OCI-LY7 (cell line): ENCODE measurements around the gene CNGA4.

ENCODE experiments used
- EZH2phosphoT487 ChIP-seq: fragments of 200-600 bp; sonication (generic); IDR thresholded peaks from 2 replicates; pipeline ENCODE4 v1.6.1; 2018; ENCODE audit warnings: low read depth, borderline replicate concordance, mild to moderate bottlenecking, mixed run types, antibody characterized with exemption, low read length, moderate library complexity, mixed read lengths
- TF ChIP-seq, protein P1 (sequence below): fragments of 200-600 bp; sonication (generic); conservative IDR thresholded peaks from 2 replicates; pipeline ENCODE4 v1.5.1; 2014; ENCODE audit warnings: mild to moderate bottlenecking, antibody characterized with exemption, low read length, moderate library complexity, mixed read lengths

DNA sequence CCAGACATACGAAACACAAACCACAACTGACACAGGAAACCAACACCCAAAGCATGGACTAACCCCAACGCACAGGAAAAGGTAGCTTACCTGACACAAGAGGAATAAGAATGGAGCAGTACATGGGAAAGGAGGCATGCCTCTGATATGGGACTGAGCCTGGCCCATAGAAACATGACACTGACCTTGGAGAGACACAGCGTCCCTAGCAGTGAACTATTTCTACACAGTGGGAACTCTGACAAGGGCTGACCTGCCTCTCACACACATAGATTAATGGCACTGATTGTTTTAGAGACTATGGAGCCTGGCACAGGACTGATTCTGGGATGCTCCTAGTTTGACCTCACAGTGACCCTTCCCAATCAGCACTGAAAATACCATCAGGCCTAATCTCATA, 32.7 kb downstream of the CNGA4 start:
- TF ChIP-seq, protein P1, sequence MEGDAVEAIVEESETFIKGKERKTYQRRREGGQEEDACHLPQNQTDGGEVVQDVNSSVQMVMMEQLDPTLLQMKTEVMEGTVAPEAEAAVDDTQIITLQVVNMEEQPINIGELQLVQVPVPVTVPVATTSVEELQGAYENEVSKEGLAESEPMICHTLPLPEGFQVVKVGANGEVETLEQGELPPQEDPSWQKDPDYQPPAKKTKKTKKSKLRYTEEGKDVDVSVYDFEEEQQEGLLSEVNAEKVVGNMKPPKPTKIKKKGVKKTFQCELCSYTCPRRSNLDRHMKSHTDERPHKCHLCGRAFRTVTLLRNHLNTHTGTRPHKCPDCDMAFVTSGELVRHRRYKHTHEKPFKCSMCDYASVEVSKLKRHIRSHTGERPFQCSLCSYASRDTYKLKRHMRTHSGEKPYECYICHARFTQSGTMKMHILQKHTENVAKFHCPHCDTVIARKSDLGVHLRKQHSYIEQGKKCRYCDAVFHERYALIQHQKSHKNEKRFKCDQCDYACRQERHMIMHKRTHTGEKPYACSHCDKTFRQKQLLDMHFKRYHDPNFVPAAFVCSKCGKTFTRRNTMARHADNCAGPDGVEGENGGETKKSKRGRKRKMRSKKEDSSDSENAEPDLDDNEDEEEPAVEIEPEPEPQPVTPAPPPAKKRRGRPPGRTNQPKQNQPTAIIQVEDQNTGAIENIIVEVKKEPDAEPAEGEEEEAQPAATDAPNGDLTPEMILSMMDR = no peak
- no peak for TF ChIP-seq EZH2phosphoT487
